NCI-H774 (cell line): ENCODE measurements around the gene C13orf46.

Experiments
- DNase-seq: peaks from one replicate; lab custom pipeline; 2025; lab: John Stamatoyannopoulos, UW

The C13orf46 gene

DNA sequence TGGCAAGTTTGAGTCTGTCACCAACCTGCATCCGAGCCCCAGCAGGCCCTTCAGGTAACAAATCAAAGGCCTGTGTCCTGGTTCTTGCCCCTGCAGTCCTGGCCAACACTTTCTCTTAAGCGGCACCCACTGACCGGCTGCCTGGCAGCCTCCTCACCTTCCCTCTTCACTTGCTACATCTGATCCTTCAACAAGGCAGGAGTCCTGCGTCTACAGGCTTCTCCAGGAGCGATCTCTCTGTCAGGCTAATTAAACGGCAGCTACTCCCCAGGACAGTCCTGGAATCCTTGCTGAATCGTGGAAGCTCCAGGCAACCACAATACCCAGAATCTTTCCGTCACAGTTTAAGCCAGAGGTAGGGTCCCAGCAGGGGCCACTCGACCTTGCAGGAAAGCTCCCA lies 68.9 kb downstream of the C13orf46 start:
- no peak for DNase-seq

DNA sequence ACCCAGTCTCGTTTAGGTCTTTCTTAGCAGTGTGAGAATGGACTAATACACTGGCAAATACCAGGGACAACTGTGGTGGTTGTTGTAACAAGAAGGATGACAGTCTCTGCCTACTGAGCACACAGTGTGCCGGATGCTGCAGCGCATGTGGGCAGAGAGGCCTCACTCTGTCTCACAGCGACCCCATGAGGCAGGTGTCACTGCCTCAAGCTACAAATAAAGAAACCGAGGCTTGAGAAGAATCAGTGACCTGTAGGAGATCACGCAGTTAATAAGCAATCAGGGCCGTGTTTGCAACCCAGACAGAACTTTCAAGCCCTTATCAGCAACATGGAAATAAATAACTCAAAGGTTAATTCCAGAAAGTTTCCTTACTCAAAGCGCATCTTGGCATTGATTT lies 69.5 kb downstream of the C13orf46 start:
- peak; percentile 68 for DNase-seq

DNA sequence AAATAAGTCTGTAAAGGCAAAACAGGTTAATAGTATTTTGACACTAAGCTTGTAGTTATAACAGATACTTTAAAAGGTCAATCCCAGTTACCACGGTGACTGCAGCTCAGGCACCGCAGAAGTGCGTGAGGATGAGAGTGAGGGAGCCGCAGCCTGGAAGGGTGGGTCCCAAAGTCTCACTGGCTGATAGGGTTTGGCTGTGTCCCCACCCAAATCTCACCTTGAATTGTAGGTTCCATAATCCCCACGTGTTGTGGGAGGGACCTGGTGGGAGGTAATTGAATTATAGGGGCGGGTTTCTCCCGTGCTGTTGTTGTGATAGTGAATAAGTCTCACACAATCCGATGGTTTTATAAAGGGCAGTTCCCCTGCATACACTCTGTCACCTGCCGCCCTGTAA lies 70.0 kb downstream of the C13orf46 start:
- DNase-seq, result no peak
